Psoas muscle (tissue), 8 donors: ENCODE measurements around the gene NTRK2. TPM values are rescaled to one million over a fixed set of nuclear protein-coding genes. Genes with fewer than 3 reads are reported as not detected.

Experiments used
- ATAC-seq, 4 donors: fragments of 200-7000 bp; cut with Tn5 transposase; one replicate each; pipeline ENCODE4 v1.9.1; 2020; ENCODE audit warnings: moderate library complexity in 3 of 4, mild to moderate bottlenecking in 2 of 4
- DNase-seq, 2 donors: peaks; one replicate each; pipeline ENCODE4 v3.0.0-alpha.2; 2020
- H3K27ac ChIP-seq: fragments of 200-600 bp; one replicate; pipeline ENCODE4 v1.8.0; 2022
- H3K27me3 ChIP-seq, 3 donors: fragments of 200-600 bp in 1 of 3; one replicate each; pipeline versions ENCODE4 v1.6.1 to v1.8.0; 2013 to 2022; ENCODE audit warnings: low read length in 2 of 3, mild to moderate bottlenecking in 2 of 3, moderate library complexity in 1 of 3; ENCODE audit not compliant: insufficient read depth in 3 of 3
- H3K36me3 ChIP-seq, 2 donors: fragments of 200-600 bp in 1 of 2; one replicate each; pipeline versions ENCODE4 v1.6.1 to v1.8.0; 2013 to 2022; ENCODE audit warnings: low read depth in 1 of 2, mild to moderate bottlenecking in 1 of 2, moderate library complexity in 1 of 2; ENCODE audit not compliant: insufficient read depth in 1 of 2
- H3K4me1 ChIP-seq: fragments of 200-600 bp; one replicate; pipeline ENCODE4 v1.8.0; 2022
- H3K4me3 ChIP-seq: fragments of 200-600 bp; one replicate; pipeline ENCODE4 v1.8.0; 2022; ENCODE audit warnings: mild to moderate bottlenecking
- H3K9me3 ChIP-seq: fragments of 200-600 bp; one replicate; pipeline ENCODE4 v1.8.0; 2022
- CTCF ChIP-seq: fragments of 200-600 bp; IDR thresholded peaks from one replicate; pipeline ENCODE4 v1.8.0; 2022; ENCODE audit warnings: antibody characterized with exemption
- WGBS, 3 donors: extraction: QIAGEN DNeasy Blood & Tissue Kit; methylation state at CpG; one replicate each; pipeline versions ENCODE4 v1.1.6 to v1.1.7; 2013; 5-methylcytosine and 5-hydroxymethylcytosine counted together
- intact Hi-C, 2 donors: fragments of 100-400 bp; cut with DNase I; formaldehyde crosslinking; loops; one replicate each; pipeline versions ENCODE4 v1.11.0 to v1.14.2; 2022
- polyA plus RNA-seq, 3 donors: library from polyadenylated mRNA; stranded (reverse); fragments of 200-250 nt; gene quantifications; one replicate each; pipeline ENCODE4 v1.2.3, GENCODE V29; 2013
- total RNA-seq, 4 donors: library from RNA; stranded (reverse); fragmentation: NEBNext Ultra II Directional in 2 of 4; extraction: Animal tissue kit (Norgen Biotek cat#: 25700) in 2 of 4; gene quantifications; one replicate each; pipeline versions ENCODE4 v1.2.1 to v1.2.4, GENCODE V29; 2021 to 2023
- donor health status: healthy with polysubstance abuse.
- donor health status: DM: no; HTN: no; CAD: no; lungs with moderate emphysema.
- donor health status: Bipolar disorder and iron deficiency.
- donor health status: healthy.
- donor health status: DM: yes; HTN: yes; CAD: no.
- donor health status: DM: no; HTN: no; CAD: no.
- donor health status: DM: no; HTN: no; CAD: no.
- donor health status: DM: yes; HTN: yes; CAD: no.

NTRK2 gene
- total and polyA plus RNA-seq, 7 donors, result 0.46 to 3.6 (median 1.4) TPM

- Histone ChIP-seq H3K9me3 (no peaks in the 10 kb centered on the region), H3K27me3 (no peaks in the 10 kb centered on the region), H3K27ac (no peak overlapping the region), H3K4me1 (no peaks in the 10 kb centered on the region), H3K36me3 (no peaks in the 10 kb centered on the region), H3K4me3 (no peak overlapping the region)
- WGBS, 3 donors, result 73 to 81% (median 75%) methylated on average over 6 of the region's 6 CpGs
- intact Hi-C loops, result no loop called here
- no peak for ATAC-seq
- no peak for DNase-seq
- TF ChIP-seq CTCF, result no peak
Observed at GRCh38 chr9:84829997-84830696, 160.6 kb downstream of the NTRK2 start.

GRCh38 chr9:84831377-84831776, 161.8 kb downstream of the NTRK2 start:
- 77 to 80% (median 79%) methylated on average over 4 of the region's 4 CpGs for WGBS, 3 donors
- Histone ChIP-seq H3K4me3 (no peak overlapping the region), H3K4me1 (no peaks in the 10 kb centered on the region), H3K36me3 (no peaks in the 10 kb centered on the region), H3K27me3 (no peaks in the 10 kb centered on the region), H3K27ac (no peak overlapping the region), H3K9me3 (no peaks in the 10 kb centered on the region)
- no peak for ATAC-seq
- no peak for DNase-seq
- no peak for TF ChIP-seq CTCF
- intact Hi-C loops, result no loop called here

GRCh38 chr9:84832453-84832852, 162.9 kb downstream of the NTRK2 start:
- 91 to 95% (median 94%) methylated on average over 10 of the region's 10 CpGs for WGBS, 3 donors
- H3K4me3 ChIP-seq, result no peak overlapping the region
- TF ChIP-seq CTCF, result no peak
- intact Hi-C loops, result no loop called here
- H3K27me3 ChIP-seq, result no peaks in the 10 kb centered on the region
- no peaks in the 10 kb centered on the region for H3K9me3 ChIP-seq
- H3K27ac ChIP-seq, result no peak overlapping the region
- DNase-seq, result no peak
- ATAC-seq, result no peak
- no peaks in the 10 kb centered on the region for H3K4me1 ChIP-seq
- H3K36me3 ChIP-seq, result no peaks in the 10 kb centered on the region

- WGBS, 3 donors, result 64 to 70% (median 65%) methylated on average over 4 of the region's 4 CpGs
- no peaks in the 10 kb centered on the region for H3K27me3 ChIP-seq
- no peak for DNase-seq
- no peak overlapping the region for H3K4me3 ChIP-seq
- ATAC-seq, result no peak
- intact Hi-C loops, result no loop called here
- H3K4me1 ChIP-seq, result no peaks in the 10 kb centered on the region
- no peaks in the 10 kb centered on the region for H3K36me3 ChIP-seq
- no peaks in the 10 kb centered on the region for H3K9me3 ChIP-seq
- no peak for TF ChIP-seq CTCF
- no peak overlapping the region for H3K27ac ChIP-seq
Observed at GRCh38 chr9:84834426-84834825, 164.9 kb downstream of the NTRK2 start.

GRCh38 chr9:84835745-84836144, 166.2 kb downstream of the NTRK2 start:
- Histone ChIP-seq H3K4me1 (no peaks in the 10 kb centered on the region), H3K27ac (no peak overlapping the region), H3K4me3 (no peak overlapping the region), H3K9me3 (no peaks in the 10 kb centered on the region), H3K27me3 (no peaks in the 10 kb centered on the region), H3K36me3 (no peaks in the 10 kb centered on the region)
- no peak for TF ChIP-seq CTCF
- ATAC-seq (no peak), DNase-seq (no peak)
- 70 to 82% (median 73%) methylated on average over 5 of the region's 5 CpGs for WGBS, 3 donors
- intact Hi-C loops, result no loop called here
